ENCODE results near the gene TBCEL. TPM values are rescaled to one million over a fixed set of nuclear protein-coding genes. Genes with fewer than 3 reads are reported as not detected.

Gene TBCEL
- total RNA-seq, 1 donor from 2014 or later: 13.9 TPM

GRCh38 chr11:121105481-121106195, 81.7 kb downstream of the TBCEL start:
- no peaks in the 10 kb centered on the region for H3K27me3 ChIP-seq (ENCODE audit: control insufficient read depth, insufficient read depth, low read length)
- DNase-seq (ENCODE audit: low read depth): no peak

GRCh38 chr11:121106812-121107211, 82.9 kb downstream of the TBCEL start:
- no peak for DNase-seq (ENCODE audit: low read depth)
- Histone ChIP-seq H3K36me3 (ENCODE audit: control insufficient read depth, insufficient read depth, low read length) (no peaks in the 10 kb centered on the region), H3K4me3 (ENCODE audit: low read depth, low read length) (no peak overlapping the region), H3K27me3 (ENCODE audit: control insufficient read depth, insufficient read depth, low read length) (no peaks in the 10 kb centered on the region)
- TF ChIP-seq CTCF (IDR thresholded peaks at IDR 0.05; ENCODE audit: insufficient read depth, low read length, poor library complexity, severe bottlenecking): no peak

More at GRCh38 chr11:121105481-121106195, 81.7 kb downstream of the TBCEL start:
- no peak overlapping the region for H3K4me3 ChIP-seq (ENCODE audit: low read depth, low read length)
- no peak for TF ChIP-seq CTCF (IDR thresholded peaks at IDR 0.05; ENCODE audit: insufficient read depth, low read length, poor library complexity, severe bottlenecking)
- no peaks in the 10 kb centered on the region for H3K36me3 ChIP-seq (ENCODE audit: control insufficient read depth, insufficient read depth, low read length)

- H3K27me3 ChIP-seq (ENCODE audit: control insufficient read depth, insufficient read depth, low read length): no peaks in the 10 kb centered on the region
- no peak for DNase-seq (ENCODE audit: low read depth)
- no peak for TF ChIP-seq CTCF (IDR thresholded peaks at IDR 0.05; ENCODE audit: insufficient read depth, low read length, poor library complexity, severe bottlenecking)
- H3K36me3 ChIP-seq (ENCODE audit: control insufficient read depth, insufficient read depth, low read length): no peaks in the 10 kb centered on the region
- H3K4me3 ChIP-seq (ENCODE audit: low read depth, low read length): no peak overlapping the region
Observed at GRCh38 chr11:121108413-121108812, 84.5 kb downstream of the TBCEL start.

GRCh38 chr11:121109471-121109870, 85.6 kb downstream of the TBCEL start:
- TF ChIP-seq CTCF (IDR thresholded peaks at IDR 0.05; ENCODE audit: insufficient read depth, low read length, poor library complexity, severe bottlenecking): no peak
- Histone ChIP-seq H3K36me3 (ENCODE audit: control insufficient read depth, insufficient read depth, low read length) (no peaks in the 10 kb centered on the region), H3K27me3 (ENCODE audit: control insufficient read depth, insufficient read depth, low read length) (no peaks in the 10 kb centered on the region), H3K4me3 (ENCODE audit: low read depth, low read length) (no peak overlapping the region)
- no peak for DNase-seq (ENCODE audit: low read depth)

GRCh38 chr11:121109916-121110586, 86.1 kb downstream of the TBCEL start:
- Histone ChIP-seq H3K36me3 (ENCODE audit: control insufficient read depth, insufficient read depth, low read length) (no peaks in the 10 kb centered on the region), H3K4me3 (ENCODE audit: low read depth, low read length) (no peak overlapping the region), H3K27me3 (ENCODE audit: control insufficient read depth, insufficient read depth, low read length) (no peaks in the 10 kb centered on the region)
- TF ChIP-seq CTCF (IDR thresholded peaks at IDR 0.05; ENCODE audit: insufficient read depth, low read length, poor library complexity, severe bottlenecking): no peak
- no peak for DNase-seq (ENCODE audit: low read depth)
